NB4 (cell line): ENCODE results near the gene TXNDC5.

ENCODE experiments used
- MYC ChIP-seq: IDR thresholded peaks from 2 replicates; pipeline ENCODE4 v1.6.1; 2011; ENCODE audit warnings: low read depth, low read length
- POLR2A ChIP-seq: IDR thresholded peaks from 2 replicates; pipeline ENCODE4 v1.6.1; 2011; ENCODE audit warnings: mild to moderate bottlenecking; ENCODE audit not compliant: insufficient read length; ENCODE audit errors: extremely low read depth
- TF ChIP-seq, protein P1 (sequence below): IDR thresholded peaks from one replicate; pipeline ENCODE4 v1.5.1; 2012; ENCODE audit warnings: low read depth, low read length
- TF ChIP-seq, protein P2 (sequence below): IDR thresholded peaks from 2 replicates; pipeline ENCODE4 v1.6.1; 2011; ENCODE audit warnings: low read depth, low read length

DNA sequence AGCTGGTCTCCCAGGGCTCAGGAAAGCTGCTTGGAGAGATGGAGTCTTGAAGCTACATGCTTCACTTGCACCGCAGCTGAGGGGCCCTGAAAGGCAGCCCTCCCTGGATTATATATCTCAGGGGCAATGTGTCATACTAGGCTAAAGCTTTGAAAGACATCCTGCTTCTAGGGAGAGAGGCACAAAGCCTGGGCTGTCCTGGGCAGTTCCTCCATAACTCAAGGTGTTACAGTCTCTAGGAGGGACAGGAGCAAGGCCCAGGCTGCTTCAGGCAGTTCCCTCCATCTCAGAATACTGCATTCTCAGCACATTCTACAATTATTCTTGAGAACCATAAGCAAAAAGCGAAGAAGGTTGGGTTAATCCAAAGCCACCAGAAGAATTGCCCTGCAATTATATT, 22.0 kb upstream of the TXNDC5 start:
- TF ChIP-seq POLR2A (no peak), MYC (no peak)
- TF ChIP-seq, protein P1, sequence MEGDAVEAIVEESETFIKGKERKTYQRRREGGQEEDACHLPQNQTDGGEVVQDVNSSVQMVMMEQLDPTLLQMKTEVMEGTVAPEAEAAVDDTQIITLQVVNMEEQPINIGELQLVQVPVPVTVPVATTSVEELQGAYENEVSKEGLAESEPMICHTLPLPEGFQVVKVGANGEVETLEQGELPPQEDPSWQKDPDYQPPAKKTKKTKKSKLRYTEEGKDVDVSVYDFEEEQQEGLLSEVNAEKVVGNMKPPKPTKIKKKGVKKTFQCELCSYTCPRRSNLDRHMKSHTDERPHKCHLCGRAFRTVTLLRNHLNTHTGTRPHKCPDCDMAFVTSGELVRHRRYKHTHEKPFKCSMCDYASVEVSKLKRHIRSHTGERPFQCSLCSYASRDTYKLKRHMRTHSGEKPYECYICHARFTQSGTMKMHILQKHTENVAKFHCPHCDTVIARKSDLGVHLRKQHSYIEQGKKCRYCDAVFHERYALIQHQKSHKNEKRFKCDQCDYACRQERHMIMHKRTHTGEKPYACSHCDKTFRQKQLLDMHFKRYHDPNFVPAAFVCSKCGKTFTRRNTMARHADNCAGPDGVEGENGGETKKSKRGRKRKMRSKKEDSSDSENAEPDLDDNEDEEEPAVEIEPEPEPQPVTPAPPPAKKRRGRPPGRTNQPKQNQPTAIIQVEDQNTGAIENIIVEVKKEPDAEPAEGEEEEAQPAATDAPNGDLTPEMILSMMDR = no peak
- TF ChIP-seq, protein P2, sequence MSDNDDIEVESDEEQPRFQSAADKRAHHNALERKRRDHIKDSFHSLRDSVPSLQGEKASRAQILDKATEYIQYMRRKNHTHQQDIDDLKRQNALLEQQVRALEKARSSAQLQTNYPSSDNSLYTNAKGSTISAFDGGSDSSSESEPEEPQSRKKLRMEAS = no peak
